Parathyroid adenoma (tissue), 2 donors: ENCODE measurements around the gene DDAH1.

Experiments
- H2AFZ ChIP-seq: fragments of 300-600 bp; sonication (generic); one replicate; pipeline ENCODE4 v1.7.0; 2017; ENCODE audit warnings: antibody characterized with exemption, mild to moderate bottlenecking
- H3K27ac ChIP-seq: fragments of 300-600 bp; sonication (generic); one replicate; pipeline ENCODE4 v1.7.0; 2017
- H3K27me3 ChIP-seq: fragments of 300-600 bp; sonication (generic); one replicate; pipeline ENCODE4 v1.7.0; 2017; ENCODE audit warnings: low read length; ENCODE audit not compliant: control insufficient read depth, insufficient read depth
- H3K36me3 ChIP-seq: fragments of 300-600 bp; sonication (generic); one replicate; pipeline ENCODE4 v1.7.0; 2017; ENCODE audit warnings: low read length; ENCODE audit not compliant: control insufficient read depth, insufficient read depth
- H3K4me1 ChIP-seq: fragments of 300-600 bp; sonication (generic); one replicate; pipeline ENCODE4 v1.7.0; 2017; ENCODE audit warnings: control low read depth
- H3K4me2 ChIP-seq: fragments of 300-600 bp; sonication (generic); one replicate; pipeline ENCODE4 v1.7.0; 2017; ENCODE audit warnings: low read length
- H3K4me3 ChIP-seq: fragments of 300-600 bp; sonication (generic); one replicate; pipeline ENCODE4 v1.7.0; 2017; ENCODE audit warnings: low read depth, low read length
- H3K79me2 ChIP-seq: fragments of 300-600 bp; sonication (generic); one replicate; pipeline ENCODE4 v1.7.0; 2017; ENCODE audit warnings: control low read depth
- H3K9ac ChIP-seq: fragments of 300-600 bp; sonication (generic); one replicate; pipeline ENCODE4 v1.7.0; 2017; ENCODE audit warnings: mild to moderate bottlenecking
- H3K9me3 ChIP-seq: fragments of 300-600 bp; sonication (generic); one replicate; pipeline ENCODE4 v1.7.0; 2017; ENCODE audit warnings: low read length; ENCODE audit not compliant: control insufficient read depth
- CTCF ChIP-seq: fragments of 300-600 bp; sonication (generic); IDR thresholded peaks from one replicate; pipeline ENCODE4 v1.7.0; 2017; ENCODE audit warnings: antibody characterized with exemption, mild to moderate bottlenecking
- donor health status: primary hyperparathyroidism.

DDAH1 gene

GRCh38 chr1:85484716-85485115 lies 19.8 kb upstream of the DDAH1 start:
- H3K9ac ChIP-seq = no peak overlapping the region
- no peak overlapping the region for H3K4me3 ChIP-seq
- no peaks in the 10 kb centered on the region for H3K9me3 ChIP-seq
- no peaks in the 10 kb centered on the region for H3K4me1 ChIP-seq
- no peak overlapping the region for H3K4me2 ChIP-seq
- H3K27me3 ChIP-seq = no peaks in the 10 kb centered on the region
- H3K27ac ChIP-seq = no peak overlapping the region
- H2AFZ ChIP-seq = no peak overlapping the region
- no peak for TF ChIP-seq CTCF
- H3K36me3 ChIP-seq = no peaks in the 10 kb centered on the region
- no peaks in the 10 kb centered on the region for H3K79me2 ChIP-seq

GRCh38 chr1:85484264-85484663 lies 19.3 kb upstream of the DDAH1 start:
- Histone ChIP-seq H3K4me3 (no peak overlapping the region), H3K4me2 (no peak overlapping the region), H3K9me3 (no peaks in the 10 kb centered on the region), H3K27ac (no peak overlapping the region), H3K4me1 (no peaks in the 10 kb centered on the region), H3K79me2 (no peaks in the 10 kb centered on the region), H3K9ac (no peak overlapping the region), H3K36me3 (no peaks in the 10 kb centered on the region), H2AFZ (no peak overlapping the region), H3K27me3 (no peaks in the 10 kb centered on the region)
- TF ChIP-seq CTCF = no peak

GRCh38 chr1:85481688-85482087 lies 16.7 kb upstream of the DDAH1 start:
- H3K9ac ChIP-seq = no peak overlapping the region
- H3K27ac ChIP-seq = no peak overlapping the region
- H3K4me3 ChIP-seq = no peak overlapping the region
- H3K4me1 ChIP-seq = no peaks in the 10 kb centered on the region
- TF ChIP-seq CTCF = no peak
- H3K4me2 ChIP-seq = no peak overlapping the region
- H3K36me3 ChIP-seq = no peaks in the 10 kb centered on the region
- no peaks in the 10 kb centered on the region for H3K79me2 ChIP-seq
- H3K9me3 ChIP-seq = no peaks in the 10 kb centered on the region
- H3K27me3 ChIP-seq = no peaks in the 10 kb centered on the region
- H2AFZ ChIP-seq = no peak overlapping the region

- Histone ChIP-seq H3K9me3 (no peaks in the 10 kb centered on the region), H3K4me3 (no peak overlapping the region), H3K79me2 (no peaks in the 10 kb centered on the region), H3K27me3 (no peaks in the 10 kb centered on the region), H2AFZ (no peak overlapping the region), H3K27ac (no peak overlapping the region), H3K4me1 (no peaks in the 10 kb centered on the region), H3K4me2 (no peak overlapping the region), H3K9ac (no peak overlapping the region), H3K36me3 (no peaks in the 10 kb centered on the region)
- TF ChIP-seq CTCF = no peak
These were observed 15.6 kb upstream of the DDAH1 start for GRCh38 chr1:85480566-85480965.

GRCh38 chr1:85479491-85479890 lies 14.5 kb upstream of the DDAH1 start:
- TF ChIP-seq CTCF = no peak
- no peaks in the 10 kb centered on the region for H3K9me3 ChIP-seq
- H3K4me1 ChIP-seq = no peaks in the 10 kb centered on the region
- H2AFZ ChIP-seq = no peak overlapping the region
- no peaks in the 10 kb centered on the region for H3K27me3 ChIP-seq
- H3K9ac ChIP-seq = no peak overlapping the region
- H3K4me2 ChIP-seq = no peak overlapping the region
- H3K79me2 ChIP-seq = no peaks in the 10 kb centered on the region
- H3K27ac ChIP-seq = no peak overlapping the region
- H3K4me3 ChIP-seq = no peak overlapping the region
- no peaks in the 10 kb centered on the region for H3K36me3 ChIP-seq
